Measurements from ENCODE around the gene TAF3. TPM values are rescaled to one million over a fixed set of nuclear protein-coding genes. Genes with fewer than 3 reads are reported as not detected.

The TAF3 gene
- total and polyA plus RNA-seq, 5 donors from 2014 or later: 6.8 to 20.8 (median 8.8) TPM

GRCh38 chr10:7942316-7942715, 124.0 kb downstream of the TAF3 start:
- Histone ChIP-seq H3K9me3 (ENCODE audit: control insufficient read depth in 2 of 2, low read length in 2 of 2) (peaks cover 0 to 9% of the 10 kb centered on the region in 2 experiments), H3K4me3 (ENCODE audit: low read depth, low read length) (no peak overlapping the region), H3K27me3 (ENCODE audit: control insufficient read depth, insufficient read depth, low read length) (no peaks in the 10 kb centered on the region), H3K27ac (ENCODE audit: insufficient read depth, low read length, poor library complexity, severe bottlenecking) (no peak overlapping the region), H3K4me1 (ENCODE audit: control insufficient read depth, insufficient read depth, low read length, poor library complexity, severe bottlenecking) (peaks cover 5% of the 10 kb centered on the region), H3K36me3 (ENCODE audit: control insufficient read depth, insufficient read depth, low read length) (no peaks in the 10 kb centered on the region)
- peak overlapping the region in 1 of 3 donors; percentile 72 for H3K27ac Mint-ChIP-seq
- peaks cover 0 to 17% (median 2%) of the 10 kb centered on the region in 7 donors for H3K9me3 Mint-ChIP-seq
- H3K27me3 Mint-ChIP-seq: no peaks in the 10 kb centered on the region
- H3K4me1 Mint-ChIP-seq: peaks cover 13 to 56% (median 41%) of the 10 kb centered on the region in 4 donors
- H3K4me3 Mint-ChIP-seq: no peak overlapping the region
- ATAC-seq (ENCODE audit: low read depth in 2 of 2) (no peak), DNase-seq (no peak)
- peaks cover 40% of the 10 kb centered on the region for H3K36me3 Mint-ChIP-seq

GRCh38 chr10:7942859-7943258, 124.6 kb downstream of the TAF3 start:
- Mint-ChIP-seq H3K27me3 (no peaks in the 10 kb centered on the region), H3K4me1 (peaks cover 12 to 61% (median 43%) of the 10 kb centered on the region in 4 donors)

GRCh38 chr10:7944215-7944480, 125.8 kb downstream of the TAF3 start:
- Histone ChIP-seq H3K4me1 (ENCODE audit: control insufficient read depth, insufficient read depth, low read length, poor library complexity, severe bottlenecking) (peaks cover 5% of the 10 kb centered on the region), H3K36me3 (ENCODE audit: control insufficient read depth, insufficient read depth, low read length) (no peaks in the 10 kb centered on the region), H3K27me3 (ENCODE audit: control insufficient read depth, insufficient read depth, low read length) (no peaks in the 10 kb centered on the region), H3K27ac (ENCODE audit: insufficient read depth, low read length, poor library complexity, severe bottlenecking) (no peak overlapping the region), H3K4me3 (ENCODE audit: low read depth, low read length) (no peak overlapping the region), H3K9me3 (ENCODE audit: control insufficient read depth in 2 of 2, low read length in 2 of 2) (peaks cover 0 to 2% of the 10 kb centered on the region in 2 experiments)
- DNase-seq: no peak
- H3K4me1 Mint-ChIP-seq: peaks cover 12 to 58% (median 41%) of the 10 kb centered on the region in 4 donors
- H3K27me3 Mint-ChIP-seq: no peaks in the 10 kb centered on the region
- no peak overlapping the region for H3K27ac Mint-ChIP-seq
- ATAC-seq (ENCODE audit: low read depth in 2 of 2): no peak
- H3K36me3 Mint-ChIP-seq: peaks cover 34% of the 10 kb centered on the region
- peaks cover 0 to 5% (median 0%) of the 10 kb centered on the region in 7 donors for H3K9me3 Mint-ChIP-seq
- H3K4me3 Mint-ChIP-seq: no peak overlapping the region

More at GRCh38 chr10:7942859-7943258, 124.6 kb downstream of the TAF3 start:
- DNase-seq (no peak), ATAC-seq (ENCODE audit: low read depth in 2 of 2) (no peak)
- Histone ChIP-seq H3K27me3 (ENCODE audit: control insufficient read depth, insufficient read depth, low read length) (no peaks in the 10 kb centered on the region), H3K27ac (ENCODE audit: insufficient read depth, low read length, poor library complexity, severe bottlenecking) (no peak overlapping the region), H3K36me3 (ENCODE audit: control insufficient read depth, insufficient read depth, low read length) (no peaks in the 10 kb centered on the region), H3K9me3 (ENCODE audit: control insufficient read depth in 2 of 2, low read length in 2 of 2) (peaks cover 0 to 9% of the 10 kb centered on the region in 2 experiments), H3K4me1 (ENCODE audit: control insufficient read depth, insufficient read depth, low read length, poor library complexity, severe bottlenecking) (peaks cover 5% of the 10 kb centered on the region), H3K4me3 (ENCODE audit: low read depth, low read length) (no peak overlapping the region)
- peaks cover 43% of the 10 kb centered on the region for H3K36me3 Mint-ChIP-seq
- H3K27ac Mint-ChIP-seq: peak overlapping the region in 1 of 3 donors; percentile 31
- H3K4me3 Mint-ChIP-seq: no peak overlapping the region
- peaks cover 0 to 13% (median 2%) of the 10 kb centered on the region in 7 donors for H3K9me3 Mint-ChIP-seq

GRCh38 chr10:7944537-7944936, 126.2 kb downstream of the TAF3 start:
- Histone ChIP-seq H3K4me3 (ENCODE audit: low read depth, low read length) (no peak overlapping the region), H3K27ac (ENCODE audit: insufficient read depth, low read length, poor library complexity, severe bottlenecking) (no peak overlapping the region), H3K36me3 (ENCODE audit: control insufficient read depth, insufficient read depth, low read length) (no peaks in the 10 kb centered on the region), H3K4me1 (ENCODE audit: control insufficient read depth, insufficient read depth, low read length, poor library complexity, severe bottlenecking) (peaks cover 5% of the 10 kb centered on the region), H3K9me3 (ENCODE audit: control insufficient read depth in 2 of 2, low read length in 2 of 2) (no peaks in the 10 kb centered on the region), H3K27me3 (ENCODE audit: control insufficient read depth, insufficient read depth, low read length) (no peaks in the 10 kb centered on the region)
- Mint-ChIP-seq H3K27me3 (no peaks in the 10 kb centered on the region), H3K4me1 (peaks cover 12 to 60% (median 41%) of the 10 kb centered on the region in 4 donors), H3K27ac (no peak overlapping the region), H3K4me3 (peak overlapping the region in 1 of 4 donors; percentile 5), H3K9me3 (peaks cover 0 to 2% (median 0%) of the 10 kb centered on the region in 7 donors), H3K36me3 (peaks cover 31% of the 10 kb centered on the region)
- ATAC-seq (ENCODE audit: low read depth in 2 of 2) (no peak), DNase-seq (no peak)

GRCh38 chr10:7945034-7945433, 126.7 kb downstream of the TAF3 start:
- Histone ChIP-seq H3K4me3 (ENCODE audit: low read depth, low read length) (no peak overlapping the region), H3K9me3 (ENCODE audit: control insufficient read depth in 2 of 2, low read length in 2 of 2) (no peaks in the 10 kb centered on the region), H3K4me1 (ENCODE audit: control insufficient read depth, insufficient read depth, low read length, poor library complexity, severe bottlenecking) (peaks cover 5% of the 10 kb centered on the region), H3K36me3 (ENCODE audit: control insufficient read depth, insufficient read depth, low read length) (no peaks in the 10 kb centered on the region), H3K27ac (ENCODE audit: insufficient read depth, low read length, poor library complexity, severe bottlenecking) (no peak overlapping the region), H3K27me3 (ENCODE audit: control insufficient read depth, insufficient read depth, low read length) (no peaks in the 10 kb centered on the region)
- ATAC-seq (ENCODE audit: low read depth in 2 of 2): no peak
- H3K4me3 Mint-ChIP-seq: no peak overlapping the region
- peaks cover 12 to 62% (median 42%) of the 10 kb centered on the region in 4 donors for H3K4me1 Mint-ChIP-seq
- peaks cover 0 to 1% (median 0%) of the 10 kb centered on the region in 7 donors for H3K9me3 Mint-ChIP-seq
- no peaks in the 10 kb centered on the region for H3K27me3 Mint-ChIP-seq
- H3K27ac Mint-ChIP-seq: peak overlapping the region in 1 of 3 donors; percentile 2
- H3K36me3 Mint-ChIP-seq: peaks cover 28% of the 10 kb centered on the region
- peak in 1 of 3 donors; percentile 5 for DNase-seq

- Mint-ChIP-seq H3K27ac (peak overlapping the region in 2 of 3 donors; percentile 2 to 44), H3K27me3 (no peaks in the 10 kb centered on the region), H3K9me3 (peaks cover 0 to 1% (median 0%) of the 10 kb centered on the region in 7 donors), H3K4me3 (peak overlapping the region in 1 of 4 donors; percentile 8), H3K36me3 (peaks cover 28% of the 10 kb centered on the region), H3K4me1 (peaks cover 12 to 64% (median 43%) of the 10 kb centered on the region in 4 donors)
- H3K4me3 ChIP-seq (ENCODE audit: low read depth, low read length): no peak overlapping the region
- no peaks in the 10 kb centered on the region for H3K9me3 ChIP-seq (ENCODE audit: control insufficient read depth in 2 of 2, low read length in 2 of 2)
- no peaks in the 10 kb centered on the region for H3K27me3 ChIP-seq (ENCODE audit: control insufficient read depth, insufficient read depth, low read length)
- H3K36me3 ChIP-seq (ENCODE audit: control insufficient read depth, insufficient read depth, low read length): no peaks in the 10 kb centered on the region
- no peak overlapping the region for H3K27ac ChIP-seq (ENCODE audit: insufficient read depth, low read length, poor library complexity, severe bottlenecking)
- no peak for ATAC-seq (ENCODE audit: low read depth in 2 of 2)
- peaks cover 5% of the 10 kb centered on the region for H3K4me1 ChIP-seq (ENCODE audit: control insufficient read depth, insufficient read depth, low read length, poor library complexity, severe bottlenecking)
- peak in 1 of 3 donors; percentile 37 for DNase-seq
Measured at GRCh38 chr10:7945469-7946187, 127.3 kb downstream of the TAF3 start.

GRCh38 chr10:7948371-7949000, 130.2 kb downstream of the TAF3 start:
- no peak overlapping the region for H3K27ac ChIP-seq (ENCODE audit: insufficient read depth, low read length, poor library complexity, severe bottlenecking)
- DNase-seq (no peak), ATAC-seq (ENCODE audit: low read depth in 2 of 2) (no peak)
- Mint-ChIP-seq H3K27me3 (no peaks in the 10 kb centered on the region), H3K27ac (no peak overlapping the region), H3K9me3 (no peaks in the 10 kb centered on the region), H3K36me3 (peaks cover 18% of the 10 kb centered on the region), H3K4me3 (no peak overlapping the region), H3K4me1 (peaks cover 8 to 71% (median 37%) of the 10 kb centered on the region in 4 donors)
- H3K4me1 ChIP-seq (ENCODE audit: control insufficient read depth, insufficient read depth, low read length, poor library complexity, severe bottlenecking): peaks cover 5% of the 10 kb centered on the region
- H3K27me3 ChIP-seq (ENCODE audit: control insufficient read depth, insufficient read depth, low read length): no peaks in the 10 kb centered on the region
- H3K36me3 ChIP-seq (ENCODE audit: control insufficient read depth, insufficient read depth, low read length): no peaks in the 10 kb centered on the region
- no peaks in the 10 kb centered on the region for H3K9me3 ChIP-seq (ENCODE audit: control insufficient read depth in 2 of 2, low read length in 2 of 2)
- no peak overlapping the region for H3K4me3 ChIP-seq (ENCODE audit: low read depth, low read length)
